Measurements from ENCODE around the gene KATNB1.

The KATNB1 gene

GRCh38 chr16:57690782-57691471 lies 44.6 kb upstream of the KATNB1 start:
- no peak for DNase-seq (ENCODE audit: extremely low read depth, low read depth)
- TF ChIP-seq CTCF (IDR thresholded peaks at IDR 0.05; ENCODE audit: low read depth, low read length) = no peak

GRCh38 chr16:57692636-57693035 lies 42.9 kb upstream of the KATNB1 start:
- TF ChIP-seq CTCF (IDR thresholded peaks at IDR 0.05; ENCODE audit: low read depth, low read length) = no peak
- no peak for DNase-seq (ENCODE audit: extremely low read depth, low read depth)

GRCh38 chr16:57693550-57693949 lies 42.0 kb upstream of the KATNB1 start:
- no peak for DNase-seq (ENCODE audit: extremely low read depth, low read depth)
- no peak for TF ChIP-seq CTCF (IDR thresholded peaks at IDR 0.05; ENCODE audit: low read depth, low read length)

GRCh38 chr16:57694231-57694724 lies 41.3 kb upstream of the KATNB1 start:
- no peak for TF ChIP-seq CTCF (IDR thresholded peaks at IDR 0.05; ENCODE audit: low read depth, low read length)
- no peak for DNase-seq (ENCODE audit: extremely low read depth, low read depth)

DNA sequence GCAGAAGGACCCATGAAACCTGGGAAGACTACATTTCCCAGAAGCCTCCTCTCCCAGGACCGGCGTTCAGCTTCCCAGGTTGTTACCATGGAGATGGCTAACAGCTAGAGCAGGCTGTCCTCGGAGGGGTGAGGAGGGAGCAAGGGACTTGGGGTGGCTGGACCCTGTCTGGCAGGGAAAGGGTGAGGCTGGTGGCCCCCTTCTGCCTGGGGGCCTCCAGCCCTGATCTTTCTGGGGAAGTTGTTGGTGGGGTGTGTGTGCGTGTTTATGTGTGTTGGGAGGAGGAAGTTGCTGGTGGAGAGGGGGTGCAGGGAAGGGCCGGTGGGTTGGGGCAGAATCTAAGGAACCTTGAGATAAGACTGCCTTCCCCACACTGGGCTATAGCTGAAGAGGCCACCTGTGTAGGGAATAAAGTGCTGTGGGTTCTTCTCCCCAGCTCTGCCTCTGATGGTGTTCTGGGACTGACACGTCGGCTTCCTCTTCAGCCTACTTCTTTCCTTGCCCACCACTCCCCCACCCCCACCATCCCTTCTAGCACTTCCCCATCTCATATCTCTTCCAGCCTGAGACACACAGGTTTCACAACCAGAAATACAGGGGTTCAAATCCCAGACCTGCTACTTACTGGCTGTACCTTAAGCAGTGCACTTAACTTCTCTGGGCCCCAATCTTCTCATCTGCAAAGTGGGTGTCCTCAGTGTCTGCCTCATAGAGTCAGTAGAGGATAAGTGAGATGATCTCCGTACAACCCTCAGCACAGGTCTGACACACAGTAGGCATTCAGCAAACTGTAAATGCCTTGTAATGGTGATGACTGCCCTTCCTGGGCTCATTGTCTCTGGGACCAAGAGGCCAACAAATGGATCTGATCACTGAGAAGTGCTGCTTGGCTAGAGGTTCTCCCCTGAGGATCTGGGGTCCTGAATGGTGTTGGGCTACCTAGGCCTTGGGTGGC lies 40.6 kb upstream of the KATNB1 start, which contains the start of gene DRC7:
Gene DRC7, plus strand, starts transcription at position 82 of the 955 bp plus-strand sequence. CDS start 3,144 bp downstream, outside the sequence.
- no peak for DNase-seq (ENCODE audit: extremely low read depth, low read depth)

GRCh38 chr16:57695680-57696069 lies 39.9 kb upstream of the KATNB1 start:
- no peak for TF ChIP-seq CTCF (IDR thresholded peaks at IDR 0.05; ENCODE audit: low read depth, low read length)
- DNase-seq (ENCODE audit: extremely low read depth, low read depth) = no peak

More for the DNA sequence above, 40.6 kb upstream of the KATNB1 start, which contains the start of gene DRC7:
- TF ChIP-seq CTCF (IDR thresholded peaks at IDR 0.05; ENCODE audit: low read depth, low read length) = no peak

DNA sequence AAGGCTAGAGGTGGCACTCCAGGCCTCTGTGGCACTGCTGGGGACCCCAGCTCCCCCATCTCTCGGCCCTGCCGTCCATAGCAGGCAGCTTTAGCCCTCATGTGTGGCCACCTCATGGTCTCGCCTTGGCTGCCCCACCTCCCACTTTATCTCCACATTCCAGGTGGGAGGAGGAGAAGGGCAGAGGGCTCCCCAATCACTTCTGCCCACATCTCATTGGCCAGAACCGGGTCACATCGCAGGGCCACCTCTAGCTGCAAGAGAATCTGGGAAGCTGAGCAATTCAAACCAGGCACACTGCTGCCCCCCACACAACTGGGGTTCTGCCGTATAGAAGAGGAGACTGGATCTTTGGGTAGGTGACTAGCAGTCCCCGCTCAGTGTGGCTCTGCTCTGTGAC lies 39.3 kb upstream of the KATNB1 start:
- DNase-seq (ENCODE audit: extremely low read depth, low read depth) = no peak
- TF ChIP-seq CTCF (IDR thresholded peaks at IDR 0.05; ENCODE audit: low read depth, low read length) = no peak

All from AG09319 (cell line).